Heart left ventricle (tissue), 13 donors: Measurements from ENCODE around the gene ADAM29.

Experiments used
- CTCF ChIP-seq, 12 donors: fragments of 200-600 bp; sonication (generic) in 4 of 12; IDR thresholded peaks; one replicate each; pipeline versions ENCODE4 v1.5.0 to v1.8.0; 2018 to 2022; ENCODE audit warnings: antibody characterized with exemption in 12 of 12, mild to moderate bottlenecking in 5 of 12
- POLR2A ChIP-seq, 2 donors: fragments of 450-650 bp; IDR thresholded peaks; one replicate each; pipeline ENCODE4 v1.6.1; 2017; ENCODE audit warnings: antibody characterized with exemption in 2 of 2, mild to moderate bottlenecking in 2 of 2, moderate library complexity in 2 of 2
- donor health status: ischemic (EF 13 %, LVEDD 7.1; RV severe dilation, severe dysfunction).
- donor health status: DM: no; HTN: yes; CAD: no.
- donor health status: DM: no; HTN: no; CAD: no.
- donor health status: ischemic (EF 25% LVEDD 6.9; RV normal size, moderate dysfunction).
- donor health status: ischemic (EF 25% LVEDD 5.7; RV mildly dilated, moderate dysfunction).
- donor health status: ischemic (EF 35%, LVEDD 5.7; RV mildly dilated, moderate dysfunction).
- donor health status: nonischemic (EF 11% LVEDD 7.7; RV severe dilation, severe dysfunction).
- donor health status: DM: yes; HTN: yes; CAD: no.
- donor health status: PGD.
- donor health status: ischemic (EF 29% LVEDD 5.4; RV normal size, mild dysfunction).
- donor health status: nonischemic (EF 23%, LVEDD 6.1; RV moderate dilation, normal function).

GRCh38 chr4:174989791-174990190 lies 71.6 kb downstream of the ADAM29 start:
- TF ChIP-seq CTCF (IDR thresholded peaks at IDR 0.05) = no peak
- TF ChIP-seq POLR2A (IDR thresholded peaks at IDR 0.05) = no peak
